GM21737 (cell line): ENCODE results near the gene RARRES2.
"Not testable (repeated sequence)": the region's sequence is repeated elsewhere in the genome, so short reads cannot be mapped to it uniquely, and the experiment has no call there.

Experiments used
- ATAC-seq: cut with Tn5 transposase; IDR thresholded peaks from one replicate; pipeline ENCODE4 v1.9.1; 2021; ENCODE audit warnings: mild to moderate bottlenecking, moderate library complexity; ENCODE audit not compliant: unreplicated experiment

RARRES2 gene

DNA sequence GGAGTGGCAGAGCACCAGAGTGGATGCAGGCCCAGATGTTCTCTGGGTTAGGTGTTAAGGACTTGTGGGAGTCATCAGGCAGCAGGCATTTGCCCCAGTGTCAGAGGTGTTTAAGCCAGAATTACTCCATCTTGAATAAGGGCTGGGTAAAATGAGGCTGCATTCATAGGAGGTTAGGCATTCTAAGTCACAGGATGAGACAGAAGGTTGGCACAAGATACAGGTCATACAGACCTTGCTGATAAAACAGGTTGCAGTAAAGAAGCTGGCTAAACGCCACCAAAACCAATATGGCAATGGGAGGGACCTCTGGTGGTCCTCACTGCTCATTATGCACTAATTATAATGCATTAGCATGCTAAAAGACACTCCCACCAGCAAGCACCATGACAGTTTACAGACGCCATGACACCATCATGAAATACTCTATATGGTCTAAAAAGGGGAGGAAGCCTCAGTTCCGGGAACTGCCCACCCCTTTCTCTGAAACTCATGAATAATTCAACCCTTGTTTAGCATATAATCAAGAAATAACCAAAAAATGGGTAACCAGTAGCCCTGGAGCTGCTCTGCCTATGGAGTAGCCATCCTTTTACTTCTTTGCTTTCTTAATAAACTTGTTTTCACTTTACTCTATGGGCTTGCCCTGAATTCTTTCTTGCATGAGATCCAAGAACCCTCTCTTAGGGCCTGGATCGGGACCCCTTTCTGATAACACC, 19.2 kb downstream of the RARRES2 start:
- no peak for ATAC-seq

DNA sequence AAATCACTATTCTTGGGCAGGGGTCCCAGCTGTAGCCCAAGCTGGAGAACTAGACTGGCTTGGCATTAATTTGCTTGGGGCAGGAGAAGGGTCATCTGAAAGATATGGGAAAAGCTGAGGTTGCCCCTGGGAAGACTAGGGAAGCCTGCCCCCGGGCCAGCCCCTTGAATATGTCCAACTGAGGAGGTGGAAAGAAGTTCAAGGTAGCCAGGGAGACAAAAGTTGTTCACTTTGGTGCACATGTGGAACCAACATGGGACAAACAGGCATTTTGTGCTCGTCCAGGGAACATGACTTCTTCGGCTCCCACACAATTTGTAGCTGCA, 19.7 kb downstream of the RARRES2 start:
- no peak for ATAC-seq

DNA sequence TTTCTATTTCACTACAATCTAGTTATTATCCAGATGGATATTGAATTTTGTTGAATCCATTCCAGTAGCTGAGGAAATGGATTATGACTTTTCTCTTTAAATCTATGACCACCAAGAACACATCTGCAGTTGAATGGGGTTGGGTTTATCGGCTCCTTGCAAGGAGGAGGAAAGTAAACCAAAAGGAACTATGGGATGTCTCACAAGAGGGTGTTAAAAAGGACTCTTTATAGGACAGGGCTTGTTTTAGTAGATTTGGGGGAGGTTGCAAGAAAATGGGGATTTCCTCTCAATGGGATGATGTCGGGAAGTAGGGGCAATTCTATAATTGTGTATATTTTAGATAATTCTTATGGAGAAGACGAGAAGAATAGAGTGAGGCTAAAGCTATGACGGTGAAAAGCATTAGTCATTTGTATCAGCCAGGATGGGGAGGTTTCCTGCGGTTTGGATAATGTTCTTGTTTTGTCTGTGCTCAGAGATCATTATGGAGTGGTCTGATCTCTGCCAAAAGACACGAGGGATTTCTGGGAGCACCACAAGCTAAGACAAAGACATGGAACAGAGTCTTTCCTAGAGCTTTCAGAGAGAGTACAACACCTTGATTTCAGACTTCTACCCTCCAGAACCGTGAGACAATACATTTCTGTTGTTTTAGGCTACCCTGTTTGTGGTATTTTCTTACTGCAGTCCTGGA, 23.5 kb downstream of the RARRES2 start:
- ATAC-seq, result no peak

DNA sequence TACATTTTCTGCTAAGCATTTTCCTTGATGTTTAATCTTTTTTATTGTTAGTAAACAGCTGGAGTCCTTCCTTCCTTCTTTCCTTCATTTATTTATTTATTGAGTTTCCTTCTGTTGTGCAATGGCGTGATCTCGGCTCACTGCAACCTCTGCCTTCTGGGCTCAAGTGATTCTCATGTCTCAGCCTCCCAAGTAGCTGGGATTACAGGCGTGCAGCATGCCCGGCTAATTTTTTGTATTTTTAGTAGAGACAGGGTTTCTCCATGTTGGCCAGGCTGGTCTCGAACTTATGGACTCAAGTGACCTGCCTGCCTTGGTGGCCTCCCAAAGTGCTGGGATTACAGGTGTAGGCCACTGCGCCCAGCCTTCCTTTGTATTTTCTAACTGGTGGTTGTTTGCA, 24.4 kb downstream of the RARRES2 start:
- not testable (repeated sequence) for ATAC-seq

DNA sequence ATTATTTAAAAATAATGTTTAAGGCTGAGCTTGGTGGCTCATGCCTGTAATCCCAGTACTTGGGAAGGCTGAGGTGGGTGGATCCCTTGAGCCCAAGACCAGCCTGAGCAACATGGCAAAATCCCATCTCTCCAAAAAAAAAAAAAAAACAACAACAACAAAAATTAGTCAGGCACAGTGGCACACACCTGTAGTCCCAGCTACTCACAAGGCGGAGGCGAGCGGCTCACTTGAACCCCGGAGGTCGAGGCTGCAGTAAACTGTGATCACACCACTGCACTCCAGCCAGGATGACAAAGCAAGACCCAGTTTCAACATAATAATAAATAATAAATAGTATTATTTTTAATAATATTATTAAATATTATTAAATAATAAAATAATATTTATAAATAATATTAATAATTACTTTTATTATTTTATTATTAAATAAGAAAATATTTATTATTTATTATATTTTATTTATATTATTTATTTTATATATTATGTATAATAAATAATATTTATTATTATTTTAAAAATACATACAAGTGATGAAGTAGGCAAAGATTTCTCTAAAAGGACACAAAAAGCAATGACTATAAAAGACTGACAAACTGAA, 26.7 kb downstream of the RARRES2 start:
- ATAC-seq, result no peak

DNA sequence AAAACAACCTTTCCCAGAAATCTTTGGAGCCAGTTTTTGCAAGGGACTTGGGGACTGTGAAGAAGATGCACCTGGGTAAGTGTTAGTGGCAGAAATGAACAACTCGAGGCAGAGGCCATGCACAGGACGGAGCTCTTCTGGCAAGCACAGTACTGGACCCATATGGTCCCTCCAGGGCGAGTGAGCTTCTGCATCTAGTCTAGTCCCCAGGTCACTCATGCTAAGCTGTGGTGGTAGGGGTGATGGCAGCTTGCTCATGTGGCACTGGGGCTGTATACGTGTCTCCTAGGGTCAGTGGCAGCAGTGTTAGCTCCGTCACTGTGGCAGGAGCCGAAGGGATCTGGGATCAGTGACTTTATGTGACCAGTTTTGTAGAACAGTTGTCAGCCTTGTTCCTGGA, 27.6 kb downstream of the RARRES2 start:
- no peak for ATAC-seq

DNA sequence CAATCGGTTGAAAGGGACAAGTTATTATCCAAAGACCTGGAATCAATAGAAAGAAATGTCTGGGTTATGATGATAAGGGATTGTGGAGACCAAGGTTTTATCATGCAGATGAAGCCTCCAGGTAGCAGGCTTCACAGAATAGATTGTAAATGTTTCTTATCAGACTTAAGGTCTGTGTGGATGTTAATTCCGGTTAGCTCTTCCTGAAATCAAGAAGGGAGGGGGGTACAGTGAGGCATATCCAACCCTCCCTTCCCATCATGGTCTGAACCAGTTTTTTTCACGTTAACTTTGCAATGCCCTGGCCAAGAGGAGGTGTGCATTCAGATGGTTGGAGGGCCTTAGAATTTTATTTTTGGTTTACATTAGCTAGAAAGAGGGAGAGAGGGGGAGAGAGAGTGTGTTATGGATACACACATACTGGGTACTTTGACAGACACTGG, 28.0 kb downstream of the RARRES2 start:
- no peak for ATAC-seq

DNA sequence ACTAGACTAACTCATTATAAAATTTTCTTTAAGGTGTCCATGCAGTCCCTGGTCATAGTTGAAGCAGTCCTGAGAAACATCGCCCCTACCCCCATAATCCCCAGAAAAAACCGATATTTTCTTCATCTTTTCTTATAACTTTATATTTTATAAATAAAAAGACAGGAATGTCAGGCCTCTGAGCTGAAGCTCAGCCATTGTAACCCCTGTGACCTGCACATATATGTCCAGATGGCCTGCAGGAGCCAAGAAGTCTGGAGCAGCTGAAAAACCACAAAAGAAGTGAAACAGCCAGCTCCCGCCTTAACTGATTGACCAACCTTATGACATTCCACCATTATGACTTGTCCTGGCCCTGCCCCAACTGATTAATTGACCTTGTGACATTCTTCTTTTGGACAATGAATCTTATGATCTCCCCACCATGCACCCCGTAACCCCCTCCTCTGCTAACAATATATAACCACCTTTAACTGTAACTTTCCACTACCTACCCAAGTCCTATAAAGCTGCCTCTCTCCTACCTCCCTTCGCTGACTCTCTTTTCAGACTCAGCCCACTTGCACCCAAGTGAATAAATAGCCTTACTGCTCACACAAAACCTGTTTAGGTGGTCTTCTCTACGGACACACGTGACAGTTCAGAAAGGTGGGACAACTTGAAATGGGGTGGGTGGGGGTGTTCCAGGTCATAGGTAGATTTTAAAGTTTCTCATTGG, 28.6 kb downstream of the RARRES2 start:
- not testable (repeated sequence) for ATAC-seq

DNA sequence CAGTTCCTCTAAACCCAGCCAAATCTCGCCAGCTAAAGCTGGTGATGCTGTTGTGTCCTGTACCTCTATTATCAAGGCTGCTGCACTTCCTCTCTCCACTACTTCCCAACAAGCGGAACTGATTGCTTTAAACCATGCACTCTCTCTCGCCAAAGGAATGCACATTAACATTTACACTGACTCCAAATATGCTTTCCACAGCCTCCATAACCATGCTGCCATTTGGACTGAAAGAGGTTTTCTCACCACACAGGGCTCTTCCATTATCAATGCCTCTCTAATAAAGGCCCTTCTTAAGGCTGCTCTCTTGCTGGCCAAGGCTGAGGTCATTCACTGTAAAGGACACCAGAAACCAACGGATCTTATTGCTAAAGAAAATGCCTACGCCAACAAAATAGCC, 29.7 kb downstream of the RARRES2 start:
- no peak for ATAC-seq

DNA sequence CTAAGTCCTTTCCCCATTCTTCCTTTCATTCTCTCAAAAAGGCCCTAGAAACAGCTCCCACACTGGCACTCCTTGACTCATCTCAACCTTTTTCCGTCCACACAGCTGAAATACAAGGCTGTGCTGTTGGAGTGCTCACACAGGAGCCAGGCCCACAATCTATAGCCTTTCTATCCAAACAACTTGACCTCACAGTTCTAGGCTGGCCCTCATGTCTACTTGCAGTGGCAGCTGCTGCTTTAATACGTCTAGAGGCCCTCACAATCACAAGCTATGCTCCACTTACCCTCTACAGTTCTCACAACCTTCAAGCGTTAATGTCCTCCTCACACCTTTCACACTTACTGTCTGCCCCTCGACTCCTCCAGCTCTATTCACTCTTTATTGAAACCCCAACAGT, 30.3 kb downstream of the RARRES2 start:
- ATAC-seq, result no peak

DNA sequence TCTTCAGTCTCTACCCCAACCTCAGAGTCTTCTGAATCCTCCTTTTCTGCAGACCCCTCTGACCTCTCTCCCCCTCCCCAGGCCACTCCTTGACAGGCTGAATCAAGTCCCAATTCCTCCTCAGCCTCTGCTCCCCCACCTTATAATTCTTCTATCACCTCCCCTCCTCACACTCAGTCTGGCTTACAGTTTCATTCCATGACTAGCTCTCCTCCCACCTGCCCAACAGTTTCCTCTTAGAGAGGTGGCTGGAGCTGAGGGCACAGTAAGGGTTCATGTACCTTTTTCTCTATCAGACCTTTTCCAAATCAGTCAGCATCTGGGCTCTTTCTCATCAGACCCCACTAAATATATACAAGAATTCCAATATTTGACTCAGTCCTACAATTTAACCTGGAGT, 32.9 kb downstream of the RARRES2 start:
- ATAC-seq, result no peak

DNA sequence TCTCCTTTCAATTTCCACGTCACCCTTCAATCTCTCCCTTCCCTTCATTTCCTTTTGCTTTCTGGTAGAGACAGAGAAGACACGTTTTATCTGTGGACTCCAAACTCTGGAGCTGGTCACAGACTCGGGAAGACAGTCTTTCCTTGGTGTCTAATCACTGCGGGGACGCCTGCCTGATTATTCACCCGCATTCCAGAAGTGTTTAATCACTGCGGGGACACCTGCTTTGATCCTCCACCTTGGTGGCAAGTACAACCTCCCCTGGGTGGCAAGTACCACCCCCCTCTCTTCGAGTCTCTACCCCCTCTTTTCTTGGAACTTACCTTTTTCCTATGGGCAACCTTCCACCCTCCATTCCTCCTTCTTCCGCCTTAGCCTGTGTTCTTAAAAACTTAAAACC, 33.5 kb downstream of the RARRES2 start:
- ATAC-seq, result no peak

DNA sequence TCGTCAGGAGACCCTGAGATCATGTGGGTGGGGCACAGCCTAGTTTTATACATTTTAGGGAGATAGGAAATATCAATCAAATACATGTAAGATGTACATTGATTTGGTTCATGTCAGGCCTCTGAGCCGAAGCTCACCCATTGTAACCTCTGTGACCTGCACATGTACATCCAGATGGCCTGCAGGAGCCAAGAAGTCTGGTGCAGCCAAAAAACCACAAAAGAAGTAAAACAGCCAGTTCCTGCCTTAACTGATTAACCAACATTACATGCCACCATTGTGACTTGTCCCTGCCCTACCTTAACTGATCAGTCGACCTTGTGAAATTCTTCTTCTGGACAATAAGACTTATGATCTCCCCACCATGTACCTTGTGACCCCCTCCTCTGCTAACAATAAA, 34.3 kb downstream of the RARRES2 start:
- ATAC-seq, result no peak

DNA sequence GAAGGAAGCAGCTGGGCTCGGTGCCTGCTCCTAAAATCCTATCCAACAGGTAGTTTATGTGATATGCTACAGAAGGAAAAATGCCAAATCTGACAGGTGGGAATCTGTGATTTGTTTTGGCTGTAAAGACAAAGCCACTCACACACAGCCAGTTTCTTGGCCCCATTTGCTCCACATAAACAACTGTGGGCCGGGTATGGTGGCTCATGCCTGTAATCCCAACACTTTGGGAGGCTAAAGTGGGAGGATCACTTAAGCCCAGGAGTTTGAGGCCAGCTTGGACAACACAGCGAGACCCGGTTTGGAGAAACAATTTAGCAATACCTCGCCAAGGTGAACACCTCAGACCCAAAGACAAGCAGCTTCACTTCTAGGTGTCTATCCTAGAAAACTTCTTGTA, 35.1 kb downstream of the RARRES2 start:
- ATAC-seq, result not testable (repeated sequence)

DNA sequence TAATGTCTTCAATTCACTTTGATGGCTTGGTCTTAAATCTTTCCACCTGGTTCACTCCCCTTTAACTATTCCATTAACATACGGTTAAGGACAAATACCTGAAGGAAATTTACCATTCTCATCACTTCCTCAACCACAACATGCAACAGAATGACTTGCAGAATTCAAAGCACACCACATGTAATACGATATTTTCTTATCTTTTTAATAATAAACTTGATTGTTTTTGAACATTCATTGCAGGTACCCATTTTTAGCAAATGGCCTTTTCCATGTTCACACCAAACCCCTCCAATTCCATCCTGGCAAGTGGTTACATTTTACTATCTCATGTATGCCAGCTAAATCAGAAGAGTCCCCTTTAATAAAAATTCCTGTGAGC, 35.5 kb downstream of the RARRES2 start:
- not testable (repeated sequence) for ATAC-seq

DNA sequence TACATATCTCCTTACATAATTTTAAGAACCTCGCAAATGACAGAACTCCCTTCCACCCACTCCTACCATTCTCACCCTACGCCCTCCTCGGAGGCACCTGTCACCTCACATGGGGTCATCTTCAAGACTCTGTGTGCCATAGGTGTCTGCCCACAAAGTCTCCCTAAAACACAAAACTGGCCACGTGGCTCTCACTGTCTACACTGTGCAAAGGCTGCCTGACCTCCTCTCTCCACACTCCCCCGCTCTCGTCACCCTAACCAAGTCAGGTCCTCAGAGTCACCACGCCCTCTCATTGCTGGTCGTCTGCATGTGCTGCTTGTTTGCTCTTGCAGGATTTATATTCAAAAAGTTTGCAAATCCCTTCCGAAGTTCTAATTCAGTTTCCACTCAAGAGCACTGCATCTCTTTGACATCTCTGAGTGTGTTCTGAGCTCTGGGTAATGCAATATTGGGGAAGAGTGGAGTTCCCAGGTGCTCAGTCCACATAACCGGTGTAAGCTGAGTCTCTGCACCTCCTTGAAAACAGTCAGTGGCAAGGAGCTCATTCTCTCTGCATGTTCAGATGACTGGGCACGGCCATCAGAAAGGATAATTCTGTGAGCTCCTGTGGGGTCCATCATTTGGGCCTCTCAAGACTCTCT, 36.0 kb downstream of the RARRES2 start:
- ATAC-seq, result not testable (repeated sequence)

DNA sequence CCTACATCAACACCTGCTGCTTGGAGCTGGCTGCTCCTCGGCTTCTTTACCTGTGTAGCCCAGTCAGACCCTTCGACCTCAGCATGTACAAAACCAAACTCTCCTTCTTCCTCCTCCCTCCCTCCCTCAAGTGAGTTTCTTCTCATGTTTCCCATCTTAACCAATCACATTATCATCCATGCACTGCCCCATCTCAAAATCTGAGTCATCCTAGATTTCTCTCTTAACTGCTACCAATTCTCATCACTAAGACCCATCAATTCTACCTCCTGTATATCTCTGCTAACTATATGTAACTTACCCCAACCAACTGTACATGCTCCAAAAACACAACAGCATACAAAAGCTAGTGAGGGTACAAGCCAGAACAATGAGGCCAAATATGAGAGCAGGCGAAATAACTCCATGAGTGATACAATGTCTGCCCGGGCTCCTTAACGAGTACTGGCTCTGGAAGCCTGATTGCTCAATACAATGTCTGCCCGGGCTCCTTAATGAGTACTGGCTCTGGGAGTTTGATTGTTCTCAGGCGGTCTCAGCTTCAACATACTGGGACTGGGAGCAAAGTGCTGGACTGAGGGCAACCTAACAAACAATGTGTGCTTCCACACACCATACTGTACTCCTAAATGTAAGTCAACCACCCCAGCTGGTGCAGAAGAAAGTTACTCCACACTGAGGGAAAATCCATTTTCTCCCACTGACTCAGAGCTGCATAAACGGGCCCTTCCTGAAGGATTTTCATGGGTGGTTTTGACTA, 36.8 kb downstream of the RARRES2 start:
- ATAC-seq, result not testable (repeated sequence)

DNA sequence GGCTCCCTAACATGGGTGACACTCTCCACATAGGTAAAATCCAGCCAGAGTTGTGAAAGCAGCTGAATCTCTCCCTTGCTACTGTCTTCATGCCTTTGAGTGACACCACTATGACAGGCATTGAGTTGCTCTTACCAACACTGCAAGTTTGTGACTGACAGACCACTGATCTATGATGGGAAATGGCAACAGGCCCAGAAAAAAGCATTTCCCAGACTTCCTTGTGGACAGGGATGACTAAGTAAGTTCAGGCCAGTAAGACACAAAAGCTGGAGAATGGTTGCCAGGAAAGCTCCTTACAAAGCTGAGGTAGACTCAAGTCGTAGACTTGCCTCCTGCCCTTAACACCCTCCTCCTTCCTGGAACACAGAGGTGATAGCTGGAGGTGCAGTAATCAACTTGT, 38.5 kb downstream of the RARRES2 start:
- ATAC-seq, result not testable (repeated sequence)

DNA sequence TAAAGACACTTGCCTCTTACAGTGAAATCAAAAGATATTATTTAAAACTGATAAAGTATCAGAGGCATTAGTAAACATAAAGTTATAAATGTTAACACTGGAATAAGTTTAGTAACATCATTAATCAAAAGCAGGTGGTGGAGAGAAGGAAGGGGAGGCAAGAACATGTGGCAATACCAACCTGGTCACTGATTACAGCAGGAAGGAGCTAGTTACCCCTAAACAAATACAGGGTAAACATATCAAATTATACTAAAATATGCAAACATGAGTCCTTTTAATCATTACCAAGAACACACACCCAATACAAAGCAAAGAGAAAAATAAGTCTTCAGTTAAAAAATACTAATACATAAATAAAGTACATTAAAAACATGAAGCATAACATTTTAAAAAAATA, 43.5 kb downstream of the RARRES2 start:
- ATAC-seq, result not testable (repeated sequence)

DNA sequence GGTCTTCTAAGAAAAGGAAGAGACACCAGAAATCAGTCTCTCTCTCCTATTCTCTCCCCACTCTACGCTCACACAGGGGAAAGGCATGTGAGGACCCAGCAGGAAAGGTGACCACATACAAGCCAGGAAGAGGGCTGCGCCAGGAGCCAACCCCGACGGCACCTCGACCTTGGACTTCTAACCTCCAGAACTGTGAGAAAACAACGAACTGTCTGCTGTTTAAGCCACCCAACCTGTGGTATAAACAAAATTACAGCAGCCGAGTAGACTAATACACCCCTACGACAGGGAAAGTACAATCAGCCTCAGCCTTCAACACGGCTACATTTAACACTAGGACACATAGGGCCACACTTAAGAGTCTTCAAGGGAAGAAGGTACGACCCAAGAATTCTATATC, 44.6 kb downstream of the RARRES2 start:
- not testable (repeated sequence) for ATAC-seq
